Prostate gland (tissue), 2 donors: ENCODE results near the gene PRSS27. TPM values are rescaled to one million over a fixed set of nuclear protein-coding genes. Genes with fewer than 3 reads are reported as not detected.

Experiments
- DNase-seq: peaks from one replicate; pipeline ENCODE4 v3.0.0-alpha.2; 2019; ENCODE audit warnings: low spot score
- H3K27ac ChIP-seq, 2 donors: fragments of 200-600 bp; sonication (generic); 2 replicates each; pipeline ENCODE4 v1.5.1; 2017 to 2019
- H3K27me3 ChIP-seq: fragments of 200-600 bp; sonication (generic); replicated peaks from 2 replicates; pipeline ENCODE4 v1.5.1; 2019; ENCODE audit not compliant: insufficient read depth
- H3K36me3 ChIP-seq, 2 donors: fragments of 200-600 bp; sonication (generic); 1 replicate in 1 of 2; 2 replicates in 1 of 2; pipeline versions ENCODE4 v1.5.1 to v1.8.1; 2017 to 2019
- H3K4me1 ChIP-seq: fragments of 200-600 bp; sonication (generic); replicated peaks from 2 replicates; pipeline ENCODE4 v1.5.1; 2019
- H3K4me3 ChIP-seq, 2 donors: fragments of 200-600 bp; sonication (generic); 2 replicates each; pipeline ENCODE4 v1.5.1; 2017 to 2019
- H3K9me3 ChIP-seq: fragments of 200-600 bp; sonication (generic); 2 replicates; pipeline ENCODE4 v1.5.1; 2017
- CTCF ChIP-seq, 4 experiments: fragments of 200-600 bp in 2 of 4; fragments of 450-650 bp in 2 of 4; sonication (generic) in 2 of 4; IDR thresholded peaks; 1 replicate in 3 of 4; 2 replicates in 1 of 4; pipeline ENCODE4 v1.5.1; 2016 to 2019; ENCODE audit warnings: antibody characterized with exemption in 4 of 4, mild to moderate bottlenecking in 2 of 4, moderate library complexity in 2 of 4
- POLR2A ChIP-seq: fragments of 450-650 bp; IDR thresholded peaks from one replicate; pipeline ENCODE4 v1.6.1; 2016; ENCODE audit warnings: antibody characterized with exemption, mild to moderate bottlenecking
- POLR2AphosphoS5 ChIP-seq: sonication (generic); formaldehyde crosslinking; IDR thresholded peaks from one replicate; pipeline ENCODE4 v1.6.1; 2017; ENCODE audit warnings: antibody characterized with exemption
- WGBS: methylation state at CpG from one replicate; pipeline ENCODE4 v1.1.5; 2018; 5-methylcytosine and 5-hydroxymethylcytosine counted together
- intact Hi-C: fragments of 100-400 bp; cut with DNase I; formaldehyde crosslinking; loops from one replicate; pipeline ENCODE4 v1.14.2; 2022
- total RNA-seq, 2 donors: library from RNA; depleted of rRNA; stranded (reverse); fragments of >200 nt; gene quantifications; one replicate each; pipeline ENCODE4 v1.1.0, GENCODE V29; 2016

PRSS27 gene
- total RNA-seq, 2 donors from 2014 or later: 1.9 to 6.9 TPM

GRCh38 chr16:2767140-2767731 lies 47.2 kb upstream of the PRSS27 start:
- H3K36me3 ChIP-seq: peaks cover 39 to 77% of the 10 kb centered on the region in 2 donors
- WGBS: 91% methylated on average over 19 of the region's 19 CpGs

GRCh38 chr16:2766430-2767139 lies 46.6 kb upstream of the PRSS27 start:
- TF ChIP-seq POLR2AphosphoS5: no peak
- TF ChIP-seq POLR2A: no peak
- TF ChIP-seq CTCF (IDR thresholded peaks at IDR 0.05): no peak
- H3K27me3 ChIP-seq: no peaks in the 10 kb centered on the region
- 94% methylated on average over 44 of the region's 44 CpGs for WGBS
- intact Hi-C loops: no loop called here
- H3K4me3 ChIP-seq: no peak overlapping the region
- H3K9me3 ChIP-seq: no peaks in the 10 kb centered on the region
- H3K4me1 ChIP-seq: no peaks in the 10 kb centered on the region
- peaks cover 44 to 78% of the 10 kb centered on the region in 2 donors for H3K36me3 ChIP-seq
- DNase-seq: no peak
- no peak overlapping the region for H3K27ac ChIP-seq

More at GRCh38 chr16:2767140-2767731, 47.2 kb upstream of the PRSS27 start:
- TF ChIP-seq POLR2A (no peak), CTCF (IDR thresholded peaks at IDR 0.05) (no peak), POLR2AphosphoS5 (no peak)
- intact Hi-C loops: no loop called here
- DNase-seq: no peak
- H3K27ac ChIP-seq: no peak overlapping the region
- no peaks in the 10 kb centered on the region for H3K27me3 ChIP-seq
- H3K4me1 ChIP-seq: no peaks in the 10 kb centered on the region
- no peaks in the 10 kb centered on the region for H3K9me3 ChIP-seq
- no peak overlapping the region for H3K4me3 ChIP-seq

- peaks cover 49 to 78% of the 10 kb centered on the region in 2 donors for H3K36me3 ChIP-seq
Measured at GRCh38 chr16:2765462-2766404, 45.7 kb upstream of the PRSS27 start.

GRCh38 chr16:2764718-2765117 lies 44.7 kb upstream of the PRSS27 start:
- Histone ChIP-seq H3K9me3 (no peaks in the 10 kb centered on the region), H3K27ac (no peak overlapping the region), H3K4me1 (no peaks in the 10 kb centered on the region), H3K36me3 (peaks cover 40 to 76% of the 10 kb centered on the region in 2 donors), H3K4me3 (no peak overlapping the region), H3K27me3 (no peaks in the 10 kb centered on the region)
- intact Hi-C loops: no loop called here
- no peak for TF ChIP-seq POLR2A
- no peak for TF ChIP-seq POLR2AphosphoS5
- no peak for TF ChIP-seq CTCF (IDR thresholded peaks at IDR 0.05)
- 98% methylated on average over 9 of the region's 9 CpGs for WGBS
- no peak for DNase-seq

More at GRCh38 chr16:2765462-2766404, 45.7 kb upstream of the PRSS27 start:
- Histone ChIP-seq H3K9me3 (no peaks in the 10 kb centered on the region), H3K4me3 (no peak overlapping the region), H3K27me3 (no peaks in the 10 kb centered on the region), H3K27ac (no peak overlapping the region), H3K4me1 (no peaks in the 10 kb centered on the region)
- TF ChIP-seq CTCF (IDR thresholded peaks at IDR 0.05) (no peak), POLR2A (no peak), POLR2AphosphoS5 (no peak)
- intact Hi-C loops: no loop called here
- 96% methylated on average over 73 of the region's 73 CpGs for WGBS
- DNase-seq: no peak
